HEK293 (cell line): ENCODE data around the gene NEURL4.

Source experiments
- CTCF ChIA-PET: fragments of 350-600 bp; formaldehyde crosslinking; extraction: SDS; loops from one replicate; lab custom pipeline; 2021; ENCODE audit warnings: antibody characterized with exemption; lab: Yijun Ruan, JAX
- POLR2A ChIA-PET: fragments of 300-600 bp; formaldehyde crosslinking; extraction: SDS; loops from one replicate; lab custom pipeline; 2020; ENCODE audit warnings: antibody characterized with exemption, inconsistent platforms; lab: Yijun Ruan, JAX
- H3K27ac ChIP-seq: fragments of 200-500 bp; sonication (Bioruptor generic); 2 replicates; pipeline ENCODE4 v1.5.1; 2014; ENCODE audit warnings: low read depth, low read length, control low read depth, inconsistent platforms; ENCODE audit errors: extremely low read depth
- H3K36me3 ChIP-seq, 2 experiments: fragments of 200-500 bp in 1 of 2; sonication (Bioruptor generic) in 1 of 2; 1 replicate in 1 of 2; 2 replicates in 1 of 2; pipeline ENCODE4 v1.5.1; 2014 to 2017; ENCODE audit warnings: inconsistent platforms in 2 of 2, low read length in 2 of 2; ENCODE audit not compliant: control insufficient read depth in 2 of 2, insufficient read depth in 1 of 2
- H3K4me1 ChIP-seq: fragments of 200-500 bp; sonication (Bioruptor generic); 2 replicates; pipeline ENCODE4 v1.5.1; 2014; ENCODE audit warnings: mild to moderate bottlenecking, low read length, inconsistent platforms; ENCODE audit not compliant: control insufficient read depth, insufficient read depth
- H3K4me3 ChIP-seq: 2 replicates; pipeline ENCODE4 v1.5.1; 2011; ENCODE audit warnings: low read depth, mild to moderate bottlenecking, control low read depth, low read length, moderate library complexity
- H3K9me3 ChIP-seq: fragments of 200-500 bp; sonication (Bioruptor generic); 2 replicates; pipeline ENCODE4 v1.5.1; 2014; ENCODE audit warnings: low read depth, low read length, inconsistent platforms; ENCODE audit not compliant: control insufficient read depth, insufficient read depth
- GFI1B ChIP-seq: fragments of 450-650 bp; formaldehyde crosslinking; IDR thresholded peaks from 2 replicates; pipeline ENCODE4 v1.5.1; 2016; ENCODE audit warnings: missing biosample characterization, missing genetic modification characterization
- GLIS2 ChIP-seq: fragments of 450-650 bp; formaldehyde crosslinking; IDR thresholded peaks from 2 replicates; pipeline ENCODE4 v1.5.1; 2016; ENCODE audit warnings: missing biosample characterization, missing genetic modification characterization
- KLF16 ChIP-seq: fragments of 450-650 bp; formaldehyde crosslinking; IDR thresholded peaks from 2 replicates; pipeline ENCODE4 v1.5.1; 2017; ENCODE audit warnings: missing biosample characterization, missing genetic modification characterization
- KLF17 ChIP-seq: fragments of 450-650 bp; formaldehyde crosslinking; IDR thresholded peaks from 2 replicates; pipeline ENCODE4 v1.5.1; 2016; ENCODE audit warnings: missing biosample characterization, missing genetic modification characterization
- KLF9 ChIP-seq: fragments of 450-650 bp; formaldehyde crosslinking; IDR thresholded peaks from 2 replicates; pipeline ENCODE4 v1.5.1; 2016; ENCODE audit warnings: missing biosample characterization, missing genetic modification characterization, low read depth
- PATZ1 ChIP-seq: fragments of 450-650 bp; formaldehyde crosslinking; IDR thresholded peaks from 2 replicates; pipeline ENCODE4 v1.5.1; 2016; ENCODE audit warnings: missing biosample characterization, missing genetic modification characterization
- SP2 ChIP-seq: fragments of 450-650 bp; formaldehyde crosslinking; IDR thresholded peaks from 2 replicates; pipeline ENCODE4 v1.5.1; 2016; ENCODE audit warnings: missing biosample characterization, missing genetic modification characterization
- TCF7L2 ChIP-seq: IDR thresholded peaks from 2 replicates; pipeline ENCODE4 v1.6.1; 2011; ENCODE audit warnings: low read depth, mild to moderate bottlenecking, inconsistent platforms, low read length, moderate library complexity, borderline replicate concordance
- TRIM28 ChIP-seq: IDR thresholded peaks from 2 replicates; pipeline ENCODE4 v1.6.1; 2011; ENCODE audit warnings: low read length, control low read depth, borderline replicate concordance
- ZBTB20 ChIP-seq: fragments of 450-650 bp; formaldehyde crosslinking; IDR thresholded peaks from 2 replicates; pipeline ENCODE4 v1.5.1; 2016; ENCODE audit warnings: missing biosample characterization, missing genetic modification characterization
- ZBTB21 ChIP-seq: fragments of 450-650 bp; formaldehyde crosslinking; IDR thresholded peaks from 2 replicates; pipeline ENCODE4 v1.5.1; 2017; ENCODE audit warnings: missing biosample characterization, missing genetic modification characterization
- ZBTB48 ChIP-seq: fragments of 450-650 bp; formaldehyde crosslinking; IDR thresholded peaks from 2 replicates; pipeline ENCODE4 v1.5.1; 2016; ENCODE audit warnings: missing biosample characterization, missing genetic modification characterization
- ZFP3 ChIP-seq: fragments of 450-650 bp; formaldehyde crosslinking; IDR thresholded peaks from 2 replicates; pipeline ENCODE4 v1.5.1; 2016; ENCODE audit warnings: low read depth, missing biosample characterization, missing genetic modification characterization
- ZNF19 ChIP-seq: fragments of 450-650 bp; formaldehyde crosslinking; IDR thresholded peaks from 2 replicates; pipeline ENCODE4; 2016; ENCODE audit warnings: missing biosample characterization, missing genetic modification characterization, low read depth
- ZNF23 ChIP-seq: fragments of 450-650 bp; formaldehyde crosslinking; IDR thresholded peaks from 2 replicates; pipeline ENCODE4 v1.5.1; 2016; ENCODE audit warnings: missing biosample characterization, missing genetic modification characterization, borderline replicate concordance
- ZNF292 ChIP-seq: fragments of 450-650 bp; formaldehyde crosslinking; IDR thresholded peaks from 2 replicates; pipeline ENCODE4 v1.5.1; 2016; ENCODE audit warnings: low read depth, missing biosample characterization, missing genetic modification characterization, borderline replicate concordance
- ZNF324 ChIP-seq: fragments of 450-650 bp; formaldehyde crosslinking; IDR thresholded peaks from 2 replicates; pipeline ENCODE4 v1.5.1; 2016; ENCODE audit warnings: missing biosample characterization, missing genetic modification characterization
- ZNF510 ChIP-seq: fragments of 450-650 bp; formaldehyde crosslinking; IDR thresholded peaks from 2 replicates; pipeline ENCODE4 v1.5.1; 2018; ENCODE audit warnings: mild to moderate bottlenecking, missing genetic modification characterization, missing biosample characterization; ENCODE audit not compliant: insufficient replicate concordance
- ZNF600 ChIP-seq: fragments of 450-650 bp; formaldehyde crosslinking; IDR thresholded peaks from 2 replicates; pipeline ENCODE4 v1.5.1; 2016; ENCODE audit warnings: missing biosample characterization, missing genetic modification characterization
- ZNF629 ChIP-seq: fragments of 450-650 bp; formaldehyde crosslinking; IDR thresholded peaks from 2 replicates; pipeline ENCODE4 v1.5.1; 2017; ENCODE audit warnings: missing biosample characterization, missing genetic modification characterization
- ZNF639 ChIP-seq: fragments of 450-650 bp; formaldehyde crosslinking; IDR thresholded peaks from 2 replicates; pipeline ENCODE4 v1.5.1; 2016; ENCODE audit warnings: missing biosample characterization, missing genetic modification characterization
- ZNF843 ChIP-seq: fragments of 450-650 bp; formaldehyde crosslinking; IDR thresholded peaks from 2 replicates; pipeline ENCODE4 v1.5.1; 2016; ENCODE audit warnings: missing biosample characterization, missing genetic modification characterization
- ZSCAN23 ChIP-seq: fragments of 450-650 bp; formaldehyde crosslinking; IDR thresholded peaks from 2 replicates; pipeline ENCODE4 v1.5.1; 2016; ENCODE audit warnings: missing biosample characterization, missing genetic modification characterization
- TF ChIP-seq, protein P1 (sequence below): fragments of 450-650 bp; formaldehyde crosslinking; IDR thresholded peaks from 2 replicates; pipeline ENCODE4 v1.5.1; 2016; ENCODE audit warnings: missing biosample characterization, missing genetic modification characterization
- TF ChIP-seq, protein P2 (sequence below): fragments of 450-650 bp; formaldehyde crosslinking; IDR thresholded peaks from 2 replicates; pipeline ENCODE4 v1.5.0; 2017; ENCODE audit warnings: missing biosample characterization, missing genetic modification characterization, borderline replicate concordance

The NEURL4 gene

GRCh38 chr17:7329997-7330637, 982 bp upstream of the NEURL4 start (continued):
- TF ChIP-seq KLF17 (tag by site-specific recombination) (no peak), ZNF23 (tag by site-specific recombination) (no peak)

- peak overlapping the region; percentile 86 for H3K27ac ChIP-seq
- H3K4me3 ChIP-seq: peak overlapping the region; percentile 64
- CTCF ChIA-PET: interaction anchor here (0.6 to 2.8 kb wide), 21 partner anchors 14 to 366 kb away, joined by 3 to 29 read pairs (median 4); partner anchors contain the start of genes FXR2, GPS2, NLGN2 and SENP3
- H3K9me3 ChIP-seq: no peaks in the 10 kb centered on the region
- POLR2A ChIA-PET: interaction anchor here (0.6 to 2.9 kb wide), 43 partner anchors 9 to 1101 kb away, joined by 3 to 42 read pairs (median 6); partner anchors contain the start of genes ACADVL, CTC1, CTDNEP1 and DLG4
- peaks cover 7 to 28% of the 10 kb centered on the region in 2 experiments; a peak in 2 of 3 replicates for H3K36me3 ChIP-seq
- peaks cover 9% of the 10 kb centered on the region for H3K4me1 ChIP-seq
- no peak for TF ChIP-seq TCF7L2
- TF ChIP-seq ZNF510: no peak
- TF ChIP-seq ZNF629 (tag by site-specific recombination): peak; percentile 50
- TF ChIP-seq ZNF843 (tag by site-specific recombination): peak; percentile 62; the same call in 1 of the 2 replicates
- no peak for TF ChIP-seq ZSCAN23 (tag by site-specific recombination)
- TF ChIP-seq ZBTB48 (tag by site-specific recombination): no peak; the same call in 1 of the 2 replicates
- TF ChIP-seq ZNF23 (tag by site-specific recombination): no peak
- peak; percentile 80 for TF ChIP-seq GLIS2 (tag by site-specific recombination)
- TF ChIP-seq, protein P1, sequence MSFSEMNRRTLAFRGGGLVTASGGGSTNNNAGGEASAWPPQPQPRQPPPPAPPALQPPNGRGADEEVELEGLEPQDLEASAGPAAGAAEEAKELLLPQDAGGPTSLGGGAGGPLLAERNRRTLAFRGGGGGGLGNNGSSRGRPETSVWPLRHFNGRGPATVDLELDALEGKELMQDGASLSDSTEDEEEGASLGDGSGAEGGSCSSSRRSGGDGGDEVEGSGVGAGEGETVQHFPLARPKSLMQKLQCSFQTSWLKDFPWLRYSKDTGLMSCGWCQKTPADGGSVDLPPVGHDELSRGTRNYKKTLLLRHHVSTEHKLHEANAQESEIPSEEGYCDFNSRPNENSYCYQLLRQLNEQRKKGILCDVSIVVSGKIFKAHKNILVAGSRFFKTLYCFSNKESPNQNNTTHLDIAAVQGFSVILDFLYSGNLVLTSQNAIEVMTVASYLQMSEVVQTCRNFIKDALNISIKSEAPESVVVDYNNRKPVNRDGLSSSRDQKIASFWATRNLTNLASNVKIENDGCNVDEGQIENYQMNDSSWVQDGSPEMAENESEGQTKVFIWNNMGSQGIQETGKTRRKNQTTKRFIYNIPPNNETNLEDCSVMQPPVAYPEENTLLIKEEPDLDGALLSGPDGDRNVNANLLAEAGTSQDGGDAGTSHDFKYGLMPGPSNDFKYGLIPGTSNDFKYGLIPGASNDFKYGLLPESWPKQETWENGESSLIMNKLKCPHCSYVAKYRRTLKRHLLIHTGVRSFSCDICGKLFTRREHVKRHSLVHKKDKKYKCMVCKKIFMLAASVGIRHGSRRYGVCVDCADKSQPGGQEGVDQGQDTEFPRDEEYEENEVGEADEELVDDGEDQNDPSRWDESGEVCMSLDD (tag by site-specific recombination): peak; percentile 96
- peak; percentile 99 for TF ChIP-seq KLF9 (tag by site-specific recombination)
- TF ChIP-seq GFI1B: no peak
- TF ChIP-seq, protein P2, sequence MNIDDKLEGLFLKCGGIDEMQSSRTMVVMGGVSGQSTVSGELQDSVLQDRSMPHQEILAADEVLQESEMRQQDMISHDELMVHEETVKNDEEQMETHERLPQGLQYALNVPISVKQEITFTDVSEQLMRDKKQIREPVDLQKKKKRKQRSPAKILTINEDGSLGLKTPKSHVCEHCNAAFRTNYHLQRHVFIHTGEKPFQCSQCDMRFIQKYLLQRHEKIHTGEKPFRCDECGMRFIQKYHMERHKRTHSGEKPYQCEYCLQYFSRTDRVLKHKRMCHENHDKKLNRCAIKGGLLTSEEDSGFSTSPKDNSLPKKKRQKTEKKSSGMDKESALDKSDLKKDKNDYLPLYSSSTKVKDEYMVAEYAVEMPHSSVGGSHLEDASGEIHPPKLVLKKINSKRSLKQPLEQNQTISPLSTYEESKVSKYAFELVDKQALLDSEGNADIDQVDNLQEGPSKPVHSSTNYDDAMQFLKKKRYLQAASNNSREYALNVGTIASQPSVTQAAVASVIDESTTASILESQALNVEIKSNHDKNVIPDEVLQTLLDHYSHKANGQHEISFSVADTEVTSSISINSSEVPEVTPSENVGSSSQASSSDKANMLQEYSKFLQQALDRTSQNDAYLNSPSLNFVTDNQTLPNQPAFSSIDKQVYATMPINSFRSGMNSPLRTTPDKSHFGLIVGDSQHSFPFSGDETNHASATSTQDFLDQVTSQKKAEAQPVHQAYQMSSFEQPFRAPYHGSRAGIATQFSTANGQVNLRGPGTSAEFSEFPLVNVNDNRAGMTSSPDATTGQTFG: no peak
- TF ChIP-seq ZNF600: peak; percentile 95
- peak; percentile 58; the same call in 1 of the 2 replicates for TF ChIP-seq ZBTB20 (tag by site-specific recombination)
- TF ChIP-seq TRIM28: peak; percentile 71
- TF ChIP-seq ZBTB21 (tag by site-specific recombination): peak; percentile 28; the same call in 1 of the 2 replicates
- no peak for TF ChIP-seq ZFP3 (tag by site-specific recombination)
- TF ChIP-seq ZNF292 (tag by site-specific recombination): no peak
- peak; percentile 86 for TF ChIP-seq SP2
- TF ChIP-seq PATZ1 (tag by site-specific recombination): peak; percentile 91
- peak; percentile 94 for TF ChIP-seq KLF16 (tag by site-specific recombination)
- TF ChIP-seq ZNF639: peak; percentile 60; the same call in 1 of the 2 replicates
- no peak for TF ChIP-seq ZNF19 (tag by site-specific recombination)
- 0 out of 2 replicates have a peak, but pooled peaks have one; percentile 72 for TF ChIP-seq ZNF324 (tag by site-specific recombination)
Measured at GRCh38 chr17:7329374-7329996, 350 bp upstream of the NEURL4 start.
